GM18511 (cell line): ENCODE data around the gene TEKT4.
A peak's percentile ranks its signal among the peaks of the same experiment; 100 is the strongest.
"Not testable (repeated sequence)": the region's sequence is repeated elsewhere in the genome, so short reads cannot be mapped to it uniquely, and the experiment has no call there.

ENCODE experiments used
- ATAC-seq: cut with Tn5 transposase; IDR thresholded peaks from one replicate; pipeline ENCODE4 v1.9.1; 2021; ENCODE audit warnings: mild to moderate bottlenecking, moderate library complexity; ENCODE audit not compliant: unreplicated experiment

TEKT4 gene

GRCh38 chr2:94871226-94872087 lies at the start of gene TEKT4:
Gene TEKT4, plus strand, starts transcription at chr2:94871430. Its CDS starts 150 bp downstream, at chr2:94871580.
- no peak for ATAC-seq

- not testable (repeated sequence) for ATAC-seq
Measured at GRCh38 chr2:94839224-94839623, 32.0 kb upstream of the TEKT4 start.

GRCh38 chr2:94856856-94857255 lies 14.4 kb upstream of the TEKT4 start:
- ATAC-seq: not testable (repeated sequence)

GRCh38 chr2:94857367-94858162 lies 13.7 kb upstream of the TEKT4 start:
- not testable (repeated sequence) for ATAC-seq

- not testable (repeated sequence) for ATAC-seq
Measured at GRCh38 chr2:94858163-94858888, 12.9 kb upstream of the TEKT4 start.

GRCh38 chr2:94861308-94862152 lies 9.7 kb upstream of the TEKT4 start:
- ATAC-seq: no peak

- not testable (repeated sequence) for ATAC-seq
Measured at GRCh38 chr2:94862903-94863302, 8.3 kb upstream of the TEKT4 start.

- ATAC-seq: no peak
Measured at GRCh38 chr2:94869131-94869530, 2.1 kb upstream of the TEKT4 start.

GRCh38 chr2:94869552-94870439 lies 1.4 kb upstream of the TEKT4 start:
- no peak for ATAC-seq

- no peak for ATAC-seq
Measured at GRCh38 chr2:94870440-94871225, 597 bp upstream of the TEKT4 start.

- ATAC-seq: no peak
Measured at GRCh38 chr2:94872088-94872618, 923 bp downstream of the TEKT4 start.

GRCh38 chr2:94872676-94873361 lies 1.6 kb downstream of the TEKT4 start:
- no peak for ATAC-seq

- peak; percentile 17 for ATAC-seq
Measured at GRCh38 chr2:94873362-94874276, 2.4 kb downstream of the TEKT4 start.

- ATAC-seq: peak; percentile 97
Measured at GRCh38 chr2:94874277-94874997, 3.2 kb downstream of the TEKT4 start.

- no peak for ATAC-seq
Measured at GRCh38 chr2:94875064-94875819, 4.0 kb downstream of the TEKT4 start.
